Activated CD8-positive, alpha-beta memory T cell treated with anti-CD3 and anti-CD28 coated beads for 36 hours (primary cell): Measurements from ENCODE around the gene MGLL. TPM values are rescaled to one million over a fixed set of nuclear protein-coding genes. Genes with fewer than 3 reads are reported as not detected.

Experiments used
- CTCF ChIA-PET: fragments of 350-600 bp; sonication (Branson Sonifier 250); formaldehyde crosslinking; loops from one replicate; lab custom pipeline; 2021; ENCODE audit warnings: antibody characterized with exemption; lab: Charles Lee
- POLR2A ChIA-PET: fragments of 350-600 bp; sonication (Branson Sonifier 250); formaldehyde crosslinking; loops from one replicate; lab custom pipeline; 2021; ENCODE audit warnings: antibody characterized with exemption; lab: Charles Lee
- total RNA-seq, 2 experiments: library from RNA; stranded (reverse); gene quantifications; one replicate each; pipeline ENCODE4 v1.2.3, GENCODE V29; 2021

Gene MGLL
- total RNA-seq, 2 experiments from 2014 or later: 2.2 to 4.9 TPM

GRCh38 chr3:127816783-127817405 lies 5.4 kb downstream of the MGLL start:
- POLR2A ChIA-PET: no interaction called here
- CTCF ChIA-PET: no interaction called here

DNA sequence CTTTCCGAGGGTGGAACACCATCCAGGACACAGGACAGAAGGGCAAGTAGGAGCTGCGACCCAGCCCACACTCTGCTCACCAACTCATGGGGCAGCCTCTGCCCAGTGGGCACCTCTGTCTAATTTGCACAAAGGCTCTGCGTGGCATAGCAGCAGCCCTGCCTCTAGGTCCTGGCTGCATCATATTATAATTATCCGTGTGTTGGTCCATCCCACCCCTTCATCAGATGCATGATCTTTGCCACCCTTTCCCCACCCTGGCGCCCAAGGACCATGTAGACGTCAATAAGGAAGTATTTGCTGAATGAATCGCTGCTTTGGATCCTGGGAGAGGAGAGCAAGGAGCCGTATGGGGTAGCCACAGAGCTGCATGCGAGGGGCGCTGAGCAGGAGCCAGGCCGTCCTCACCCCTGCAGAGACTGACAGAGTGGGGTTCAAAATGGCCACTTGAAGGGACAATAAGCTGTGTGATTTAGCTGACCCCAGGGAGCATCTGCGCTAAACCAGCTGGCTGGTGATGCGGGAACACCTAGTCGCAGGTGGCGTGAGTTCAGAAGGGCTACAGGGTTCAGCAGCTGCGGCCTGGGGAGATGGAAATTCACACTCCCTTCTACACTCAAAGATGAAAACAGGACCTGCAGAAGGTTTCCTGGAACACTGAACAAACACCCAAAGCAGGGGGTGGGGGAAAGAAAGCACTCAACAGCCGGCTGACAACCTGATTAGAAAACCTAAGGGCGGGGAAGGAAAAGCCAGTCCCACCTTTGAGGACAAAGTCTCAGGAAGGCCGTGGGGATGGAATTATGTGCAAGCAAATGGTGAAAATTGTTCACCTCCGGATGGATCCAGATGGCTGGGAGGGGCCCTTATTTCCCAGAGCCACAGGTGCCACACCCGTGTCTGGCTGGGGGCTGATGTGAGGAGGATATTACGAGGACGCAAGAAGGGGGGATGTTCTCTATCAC lies 6.4 kb downstream of the MGLL start:
- ChIA-PET POLR2A (no interaction called here), CTCF (no interaction called here)

DNA sequence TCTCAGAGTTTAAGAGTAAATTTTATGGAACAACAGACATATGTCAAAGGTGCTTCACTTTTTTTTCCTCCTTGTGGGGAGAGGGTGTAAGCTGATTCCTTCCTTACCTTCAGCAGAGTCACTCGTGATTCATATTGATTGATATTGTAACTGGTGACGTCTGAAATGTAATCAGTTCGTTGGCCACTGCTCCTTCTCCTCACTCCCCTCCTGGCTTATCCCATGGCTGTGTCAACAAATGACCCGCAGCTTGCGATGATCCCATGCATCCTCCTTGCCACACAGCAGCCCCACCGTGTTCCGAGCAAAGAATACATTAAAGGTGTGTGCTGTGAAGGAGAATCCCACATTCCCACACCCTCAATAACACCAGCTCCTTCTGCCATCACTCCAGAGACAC lies 7.3 kb downstream of the MGLL start:
- ChIA-PET CTCF (no interaction called here), POLR2A (no interaction called here)

GRCh38 chr3:127814325-127814781 lies 8.0 kb downstream of the MGLL start:
- ChIA-PET CTCF (no interaction called here), POLR2A (no interaction called here)

GRCh38 chr3:127812151-127812550 lies 10.2 kb downstream of the MGLL start:
- CTCF ChIA-PET: no interaction called here
- POLR2A ChIA-PET: no interaction called here

- ChIA-PET POLR2A (no interaction called here), CTCF (no interaction called here)
Observed at GRCh38 chr3:127811717-127812116, 10.6 kb downstream of the MGLL start.

DNA sequence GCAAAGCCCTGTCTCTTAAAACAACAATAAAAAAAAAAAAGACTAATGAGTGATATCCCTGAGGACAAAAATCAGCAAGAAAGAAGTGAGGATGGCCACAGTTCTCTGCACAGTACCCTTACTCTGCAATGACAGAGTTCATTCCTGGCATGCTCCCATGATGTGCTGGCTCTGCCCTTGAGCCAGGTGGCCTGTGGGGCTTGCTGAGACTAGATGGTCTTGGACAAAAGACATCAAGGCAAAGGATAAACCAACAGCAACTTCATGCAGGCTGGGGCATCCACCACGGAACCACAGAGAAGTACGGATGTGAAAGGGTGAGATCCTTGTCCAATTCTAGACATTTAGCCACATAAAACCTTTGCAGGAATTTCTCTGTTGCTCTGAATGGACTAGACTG lies 12.7 kb downstream of the MGLL start:
- ChIA-PET POLR2A (no interaction called here), CTCF (no interaction called here)

DNA sequence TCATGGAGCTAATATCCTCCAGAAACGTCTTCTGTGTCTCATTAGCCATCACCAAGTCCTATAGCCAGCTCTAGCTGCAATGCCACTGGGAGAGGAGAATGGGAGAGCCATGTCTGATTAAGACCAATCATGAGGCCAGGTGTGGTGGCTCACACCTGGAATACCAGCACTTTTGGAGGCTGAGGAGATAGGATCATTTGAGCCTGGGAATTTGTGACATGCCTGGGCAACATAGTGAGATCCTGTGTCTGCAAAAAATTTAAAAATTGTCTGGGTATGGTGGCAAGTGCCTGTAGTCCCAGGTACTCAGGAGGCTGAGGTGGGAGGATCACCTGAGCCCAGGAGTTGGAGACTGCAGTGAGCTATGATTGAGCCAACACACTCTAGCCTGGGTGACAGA lies 13.1 kb downstream of the MGLL start:
- POLR2A ChIA-PET: no interaction called here

GRCh38 chr3:127808197-127808596 lies 14.1 kb downstream of the MGLL start:
- CTCF ChIA-PET: no interaction called here
- POLR2A ChIA-PET: no interaction called here

More for the DNA sequence above, 13.1 kb downstream of the MGLL start:
- CTCF ChIA-PET: no interaction called here

- POLR2A ChIA-PET: no interaction called here
Observed at GRCh38 chr3:127805026-127805753, 17.1 kb downstream of the MGLL start.

DNA sequence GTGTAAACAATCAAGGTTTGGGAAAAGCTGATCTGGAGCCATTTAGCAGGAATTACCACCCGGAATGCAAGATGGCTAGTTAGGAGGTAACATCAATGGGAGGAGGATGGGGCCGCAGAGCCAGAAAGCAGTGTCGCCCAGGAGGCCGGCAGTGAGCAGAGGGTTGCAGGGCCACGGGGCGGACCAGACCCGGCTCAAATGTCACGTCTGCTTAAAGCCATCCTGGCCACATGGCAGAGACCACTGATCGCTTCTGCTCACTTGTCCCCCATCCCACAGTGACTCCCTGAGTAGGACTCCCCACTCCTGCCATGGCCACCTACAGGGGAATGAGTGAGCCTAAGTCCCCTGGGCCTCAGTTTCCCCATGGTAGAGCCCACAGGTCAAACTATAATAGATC lies 18.2 kb downstream of the MGLL start:
- ChIA-PET POLR2A (no interaction called here), CTCF (no interaction called here)

More at GRCh38 chr3:127805026-127805753, 17.1 kb downstream of the MGLL start:
- CTCF ChIA-PET: no interaction called here

- CTCF ChIA-PET: no interaction called here
Observed at GRCh38 chr3:127803619-127804018, 18.7 kb downstream of the MGLL start.

DNA sequence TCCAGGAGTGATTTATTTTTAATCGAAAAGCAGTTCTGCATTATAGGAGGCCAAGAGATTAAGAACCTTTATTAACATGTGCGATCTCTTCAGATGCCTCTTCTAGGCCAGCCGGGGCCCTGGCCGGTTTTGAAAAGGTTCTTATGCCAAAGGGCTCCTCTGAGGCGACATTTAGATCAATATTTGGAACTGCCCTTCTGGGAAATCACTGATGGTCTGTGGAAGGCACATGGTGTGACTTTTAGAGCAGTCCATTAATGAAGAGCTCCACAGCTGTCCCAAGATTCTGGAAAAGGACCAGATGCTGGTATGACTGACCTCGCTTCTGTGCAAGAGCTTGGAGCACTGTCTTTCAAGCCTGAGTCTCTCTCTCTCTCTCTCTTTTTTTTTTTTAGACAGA lies 19.7 kb downstream of the MGLL start:
- ChIA-PET POLR2A (no interaction called here), CTCF (no interaction called here)

More at GRCh38 chr3:127803619-127804018, 18.7 kb downstream of the MGLL start:
- POLR2A ChIA-PET: no interaction called here

GRCh38 chr3:127801731-127802313 lies 20.5 kb downstream of the MGLL start:
- POLR2A ChIA-PET: no interaction called here
- CTCF ChIA-PET: no interaction called here

GRCh38 chr3:127800508-127800907 lies 21.8 kb downstream of the MGLL start:
- ChIA-PET CTCF (no interaction called here), POLR2A (no interaction called here)

DNA sequence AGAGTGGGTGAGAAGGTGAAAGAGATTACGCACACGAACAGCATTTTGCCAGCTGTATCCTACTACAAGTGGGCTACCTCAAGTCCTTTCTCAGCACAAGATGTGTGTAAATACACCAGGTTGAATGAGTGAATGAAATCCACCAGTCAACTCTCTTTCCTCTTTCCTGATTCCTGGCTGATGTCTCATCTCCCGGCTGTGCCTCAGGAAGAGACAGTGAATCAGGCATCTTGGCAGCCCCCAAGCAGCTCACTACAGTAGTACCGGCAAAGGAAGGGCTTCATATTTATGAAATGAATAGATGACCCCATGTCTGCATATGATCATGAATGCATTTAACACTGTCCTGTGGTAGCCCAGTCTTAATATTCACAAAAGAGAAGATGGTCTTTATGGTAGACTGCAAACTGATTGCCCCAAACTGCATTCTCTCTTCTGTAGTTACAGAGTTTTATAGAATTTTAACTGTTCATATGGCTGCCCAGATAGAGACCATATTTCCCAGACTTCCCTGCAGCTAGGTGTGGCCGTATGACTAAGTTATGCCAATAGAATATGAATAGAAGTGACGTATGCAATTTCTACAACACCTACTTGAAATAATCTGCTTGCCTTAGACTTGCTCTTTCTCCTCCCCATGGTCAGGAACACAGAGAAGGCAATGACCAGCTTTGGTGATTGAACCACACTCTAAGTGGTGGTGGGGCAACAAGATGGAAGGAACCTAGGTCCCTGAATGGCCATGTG lies 22.7 kb downstream of the MGLL start:
- ChIA-PET POLR2A (no interaction called here), CTCF (no interaction called here)

GRCh38 chr3:127798716-127799115 lies 23.6 kb downstream of the MGLL start:
- POLR2A ChIA-PET: no interaction called here
- CTCF ChIA-PET: no interaction called here

- ChIA-PET CTCF (no interaction called here), POLR2A (no interaction called here)
Observed at GRCh38 chr3:127796831-127797150, 25.5 kb downstream of the MGLL start.
